Astrocyte of the cerebellum (primary cell): ENCODE results near the gene PRRC2C.

Experiments
- DNase-seq: peaks from one replicate; pipeline ENCODE4 v3.0.0-alpha.2; 2011; ENCODE audit warnings: low read depth
- H3K4me3 ChIP-seq: 2 replicates; pipeline ENCODE4 v1.5.1; 2011; ENCODE audit warnings: mild to moderate bottlenecking, low read depth, low read length, moderate library complexity
- in situ Hi-C: cut with HindIII; loops from 2 replicates; pipeline ENCODE4 v1.10.0; 2017; ENCODE audit warnings: low sequenced_read_pairs
- TF ChIP-seq, protein P1 (sequence below): IDR thresholded peaks from 2 replicates; pipeline ENCODE4 v1.5.1; 2012; ENCODE audit warnings: low read length, low read depth, moderate library complexity, mild to moderate bottlenecking; ENCODE audit errors: missing control alignments

PRRC2C gene

DNA sequence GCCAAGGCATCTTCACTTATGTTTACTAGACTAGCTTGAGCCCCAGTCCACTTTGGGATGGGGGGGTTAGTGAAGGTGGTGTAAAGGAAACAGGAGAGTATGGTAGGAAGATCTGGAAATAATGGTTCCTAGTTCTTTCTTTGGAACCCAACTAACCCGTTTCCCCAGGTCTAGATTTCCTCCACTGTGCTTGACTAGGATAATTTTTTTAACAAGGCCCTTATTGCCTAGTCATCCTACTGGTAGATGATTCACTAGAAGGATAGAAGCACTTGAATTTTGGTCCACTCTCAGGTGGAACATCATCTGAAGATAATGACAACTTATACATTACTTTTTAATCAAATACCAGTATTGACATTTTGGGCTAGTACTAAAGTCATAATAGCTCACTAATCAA lies 90.8 kb downstream of the PRRC2C start:
- TF ChIP-seq, protein P1, sequence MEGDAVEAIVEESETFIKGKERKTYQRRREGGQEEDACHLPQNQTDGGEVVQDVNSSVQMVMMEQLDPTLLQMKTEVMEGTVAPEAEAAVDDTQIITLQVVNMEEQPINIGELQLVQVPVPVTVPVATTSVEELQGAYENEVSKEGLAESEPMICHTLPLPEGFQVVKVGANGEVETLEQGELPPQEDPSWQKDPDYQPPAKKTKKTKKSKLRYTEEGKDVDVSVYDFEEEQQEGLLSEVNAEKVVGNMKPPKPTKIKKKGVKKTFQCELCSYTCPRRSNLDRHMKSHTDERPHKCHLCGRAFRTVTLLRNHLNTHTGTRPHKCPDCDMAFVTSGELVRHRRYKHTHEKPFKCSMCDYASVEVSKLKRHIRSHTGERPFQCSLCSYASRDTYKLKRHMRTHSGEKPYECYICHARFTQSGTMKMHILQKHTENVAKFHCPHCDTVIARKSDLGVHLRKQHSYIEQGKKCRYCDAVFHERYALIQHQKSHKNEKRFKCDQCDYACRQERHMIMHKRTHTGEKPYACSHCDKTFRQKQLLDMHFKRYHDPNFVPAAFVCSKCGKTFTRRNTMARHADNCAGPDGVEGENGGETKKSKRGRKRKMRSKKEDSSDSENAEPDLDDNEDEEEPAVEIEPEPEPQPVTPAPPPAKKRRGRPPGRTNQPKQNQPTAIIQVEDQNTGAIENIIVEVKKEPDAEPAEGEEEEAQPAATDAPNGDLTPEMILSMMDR = no peak
- DNase-seq = no peak
- H3K4me3 ChIP-seq = no peak overlapping the region
- in situ Hi-C loops = no loop called here

DNA sequence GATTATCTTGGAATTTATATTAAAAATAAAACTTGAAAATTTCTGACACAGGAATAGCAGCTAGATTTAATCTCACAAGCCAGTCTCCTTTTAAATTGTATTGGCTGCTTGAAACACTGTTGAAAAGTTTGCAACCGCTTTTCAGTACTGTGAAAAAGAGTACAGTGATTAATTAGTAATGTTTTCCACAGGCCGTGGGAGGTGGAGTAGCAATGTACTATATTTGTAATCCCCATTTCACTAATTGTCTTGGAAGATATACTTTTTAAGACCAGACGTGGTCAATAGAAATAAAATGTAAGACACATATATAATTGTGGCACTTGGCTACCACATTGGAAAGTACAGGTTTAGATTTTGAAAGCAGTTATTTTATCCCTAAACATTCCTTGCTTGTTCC lies 95.9 kb downstream of the PRRC2C start:
- in situ Hi-C loops = no loop called here
- DNase-seq = no peak
- H3K4me3 ChIP-seq = no peak overlapping the region
- TF ChIP-seq, protein P1 = no peak

DNA sequence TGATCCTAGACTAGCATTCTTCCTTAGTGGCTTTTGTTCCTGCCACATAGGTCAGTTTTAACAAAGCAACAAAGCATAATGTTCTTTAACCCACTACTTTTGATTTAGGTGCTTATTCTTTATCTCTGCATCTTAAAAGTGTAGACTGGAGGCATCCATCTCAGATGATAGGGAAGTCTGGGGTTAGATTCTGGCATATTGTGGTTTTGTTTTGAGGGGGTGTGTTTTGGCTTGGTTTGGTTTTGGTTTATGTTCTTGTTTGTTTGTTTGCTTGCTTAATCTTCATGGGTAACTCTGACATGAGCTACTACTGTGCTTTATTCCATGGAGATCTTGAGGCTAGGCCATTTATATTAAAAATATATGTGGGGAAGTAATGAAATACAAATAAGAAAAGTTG lies 96.4 kb downstream of the PRRC2C start:
- in situ Hi-C loops = no loop called here
- TF ChIP-seq, protein P1 = no peak
- H3K4me3 ChIP-seq = no peak overlapping the region
- no peak for DNase-seq

DNA sequence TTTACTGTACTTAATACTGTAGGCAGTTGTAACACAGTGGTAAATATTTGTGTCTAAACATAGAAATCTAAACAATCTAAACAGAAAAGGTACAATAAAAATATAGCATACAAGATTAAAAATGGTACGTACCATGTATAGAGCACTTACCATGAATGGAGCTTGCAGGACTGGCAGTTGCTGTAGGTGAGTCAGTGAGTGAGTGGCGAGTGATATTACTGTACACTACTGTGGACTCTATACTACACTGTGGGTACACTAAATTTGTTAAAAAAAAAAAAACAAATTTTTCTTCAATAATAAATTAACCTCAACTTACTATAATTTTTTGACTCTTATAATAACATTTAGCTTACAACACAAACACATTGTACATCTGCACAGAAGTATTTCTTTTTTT lies 97.3 kb downstream of the PRRC2C start:
- no peak for DNase-seq
- TF ChIP-seq, protein P1 = no peak
- no peak overlapping the region for H3K4me3 ChIP-seq
- in situ Hi-C loops = no loop called here

DNA sequence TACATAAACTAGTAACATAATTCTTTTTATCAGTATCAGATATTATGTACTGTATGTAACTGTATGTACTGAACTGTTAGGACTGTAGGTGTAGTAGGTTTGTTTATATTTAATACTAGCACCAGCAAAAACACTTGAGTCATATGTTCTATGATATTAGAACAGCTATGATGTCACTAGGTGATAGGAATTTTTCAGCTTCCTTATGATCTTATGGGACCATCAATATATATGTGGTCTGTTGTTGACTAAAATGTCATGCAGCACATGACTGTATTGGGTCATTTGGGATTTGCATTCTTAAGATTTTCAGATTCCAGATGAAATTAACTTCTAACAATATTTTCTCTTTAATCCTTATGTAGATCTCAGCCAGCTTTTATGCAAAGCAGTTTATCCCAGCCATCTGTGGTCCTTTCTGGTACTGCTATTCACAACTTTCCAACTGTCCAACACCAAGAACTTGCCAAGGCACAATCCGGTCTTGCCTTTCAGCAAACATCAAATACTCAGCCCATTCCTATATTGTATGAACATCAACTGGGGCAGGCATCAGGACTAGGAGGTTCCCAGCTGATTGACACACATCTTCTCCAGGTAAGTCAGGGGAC lies 98.4 kb downstream of the PRRC2C start:
- TF ChIP-seq, protein P1 = no peak
- in situ Hi-C loops = no loop called here
- no peak overlapping the region for H3K4me3 ChIP-seq
- no peak for DNase-seq

DNA sequence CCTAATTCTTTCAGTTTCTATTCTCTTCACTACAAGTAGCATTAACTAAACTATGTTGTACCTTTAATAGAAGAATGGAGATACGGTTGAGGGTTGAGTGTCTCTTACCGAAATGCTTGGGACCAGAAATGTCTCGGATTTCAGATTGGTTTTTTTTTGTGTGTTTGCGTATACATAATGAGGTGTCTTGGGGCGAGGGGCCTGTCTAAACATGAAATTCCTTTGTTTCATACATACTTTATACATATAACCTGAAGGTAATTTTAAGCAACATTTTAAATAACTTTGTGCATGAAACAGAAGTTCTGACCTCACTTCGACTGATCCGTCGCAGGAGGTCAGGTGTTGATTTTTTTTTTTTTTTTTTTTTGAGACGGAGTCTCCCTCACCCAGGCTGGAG lies 100.4 kb downstream of the PRRC2C start:
- in situ Hi-C loops = no loop called here
- no peak for DNase-seq

More for the DNA sequence above, 100.4 kb downstream of the PRRC2C start:
- no peak overlapping the region for H3K4me3 ChIP-seq
- TF ChIP-seq, protein P1 = no peak
